A549 treated with AZD2906 at 1 μM for 4 hours (cell line): Measurements from ENCODE around the gene CDKL5. TPM values are rescaled to one million over a fixed set of nuclear protein-coding genes. Genes with fewer than 3 reads are reported as not detected.

Source experiments
- total RNA-seq: library from RNA; stranded (reverse); fragments of 200-300 nt; extraction: Qiagen RNA extraction; gene quantifications from 5 replicates; pipeline ENCODE4 v1.2.3, GENCODE V29; 2022

CDKL5 gene
- 4.8 to 6.7 TPM (median 6.3 TPM) in 5 replicates for total RNA-seq

GRCh38 chrX:18425199-18426003 lies at the start of gene CDKL5:
TSS of gene CDKL5 (plus strand) at chrX:18425608. CDS start at chrX:18507097, 81,489 bp downstream.

GRCh38 chrX:18672008-18672407 lies 246.6 kb downstream of the CDKL5 start, which contains the start of gene RS1:
TSS of gene RS1 (minus strand) at chrX:18672108. CDS start at chrX:18672068, 40 bp downstream.

Other genes starting within 250 kb of the CDKL5 start
- not detected in 5 replicates for gene BEND2, start 204.7 kb upstream of the CDKL5 start, total RNA-seq
- gene SCML2, start 70.9 kb upstream of the CDKL5 start, total RNA-seq = 6.7 to 9.8 TPM (median 8.0 TPM) in 5 replicates
- gene RS1, start 246.5 kb downstream of the CDKL5 start, total RNA-seq = not detected in 5 replicates